CD4-positive, alpha-beta T cell (primary cell): Measurements from ENCODE around the gene ABCA5. TPM values are rescaled to one million over a fixed set of nuclear protein-coding genes. Genes with fewer than 3 reads are reported as not detected.
"Not testable (repeated sequence)": the region's sequence is repeated elsewhere in the genome, so short reads cannot be mapped to it uniquely, and the experiment has no call there.

ENCODE experiments used
- ATAC-seq: fragments of 200-7000 bp; cut with Tn5 transposase; one replicate; pipeline ENCODE4 v1.10.0; 2022; ENCODE audit warnings: mild to moderate bottlenecking; ENCODE audit not compliant: poor library complexity
- CTCF ChIA-PET: fragments of 350-600 bp; sonication (Branson Sonifier 250); formaldehyde crosslinking; loops from one replicate; lab custom pipeline; 2021; ENCODE audit warnings: antibody characterized with exemption, inconsistent platforms; lab: Charles Lee
- POLR2A ChIA-PET: fragments of 350-600 bp; sonication (Branson Sonifier 250); formaldehyde crosslinking; loops from one replicate; lab custom pipeline; 2021; ENCODE audit warnings: antibody characterized with exemption, inconsistent platforms; lab: Charles Lee
- DNase-seq, 14 experiments: peaks; one replicate each; pipeline ENCODE4 v3.0.0-alpha.2; 2013 to 2020; ENCODE audit warnings: mixed read lengths in 2 of 14
- H3K27ac ChIP-seq, 2 donors: one replicate each; pipeline versions ENCODE4 v1.5.1 to v1.7.0; 2013; ENCODE audit warnings: low read length in 2 of 2, low read depth in 1 of 2, mild to moderate bottlenecking in 1 of 2
- H3K27me3 ChIP-seq, 2 experiments: 1 replicate in 1 of 2; 2 replicates in 1 of 2; pipeline versions ENCODE4 v1.6.1 to v1.7.0; 2013; ENCODE audit warnings: low read length in 2 of 2, control low read depth in 1 of 2, mild to moderate bottlenecking in 1 of 2, moderate library complexity in 1 of 2; ENCODE audit not compliant: insufficient read depth in 2 of 2, control insufficient read depth in 1 of 2
- H3K36me3 ChIP-seq: one replicate; pipeline ENCODE4 v1.6.1; 2013; ENCODE audit warnings: low read length, control low read depth; ENCODE audit not compliant: insufficient read depth
- H3K4me1 ChIP-seq: one replicate; pipeline ENCODE4 v1.6.1; 2013; ENCODE audit warnings: low read length, control low read depth; ENCODE audit not compliant: insufficient read depth
- H3K4me3 ChIP-seq: one replicate; pipeline ENCODE4 v1.5.1; 2013; ENCODE audit warnings: mild to moderate bottlenecking, low read length, moderate library complexity
- H3K9me3 ChIP-seq, 2 experiments: 1 replicate in 1 of 2; 2 replicates in 1 of 2; pipeline versions ENCODE4 v1.6.1 to v1.7.0; 2013; ENCODE audit warnings: low read length in 2 of 2, mild to moderate bottlenecking in 2 of 2, control low read depth in 1 of 2, moderate library complexity in 1 of 2; ENCODE audit not compliant: control insufficient read depth in 1 of 2, insufficient read depth in 1 of 2
- H3K27ac Mint-ChIP-seq: one replicate; pipeline ENCODE4 v1.8.0; 2020; ENCODE audit warnings: mixed read lengths
- H3K27me3 Mint-ChIP-seq: one replicate; pipeline ENCODE4 v1.8.0; 2021; ENCODE audit warnings: mixed read lengths
- H3K36me3 Mint-ChIP-seq: one replicate; pipeline ENCODE4 v1.8.0; 2021; ENCODE audit warnings: low read depth, mixed read lengths
- H3K4me1 Mint-ChIP-seq: one replicate; pipeline ENCODE4 v1.8.0; 2021; ENCODE audit warnings: low read depth, mixed read lengths
- H3K4me3 Mint-ChIP-seq: one replicate; pipeline ENCODE4 v1.8.0; 2020; ENCODE audit warnings: mild to moderate bottlenecking, mixed read lengths
- H3K9me3 Mint-ChIP-seq: one replicate; pipeline ENCODE4 v1.8.0; 2020; ENCODE audit warnings: mixed read lengths
- CTCF ChIP-seq: fragments of 200-600 bp; IDR thresholded peaks from one replicate; pipeline ENCODE4 v1.8.0; 2022; ENCODE audit warnings: antibody characterized with exemption, mild to moderate bottlenecking
- intact Hi-C, 2 experiments: fragments of 100-400 bp; cut with DNase I in 1 of 2; cut with micrococcal nuclease in 1 of 2; formaldehyde crosslinking; loops; one replicate each; pipeline versions ENCODE4 v1.15.1 to v1.9.0; 2023 to 2025; cut with DNase I, micrococcal nuclease
- total RNA-seq, 174 experiments: library from RNA in 2 of 174; stranded (reverse) in 2 of 174; gene quantifications; one replicate each; pipeline ENCODE4 v1.2.3 and lab custom pipeline; 2021 to 2026

Gene ABCA5
- total RNA-seq, 2 experiments from 2014 or later = 33.4 to 34.9 TPM

GRCh38 chr17:69284646-69285045, 42.3 kb downstream of the ABCA5 start:
- Histone ChIP-seq H3K36me3 (peaks cover 26% of the 10 kb centered on the region), H3K9me3 (no peaks in the 10 kb centered on the region), H3K4me3 (no peak overlapping the region), H3K27ac (no peak overlapping the region), H3K27me3 (no peaks in the 10 kb centered on the region), H3K4me1 (no peaks in the 10 kb centered on the region)
- CTCF ChIA-PET = interaction anchor here (1.0 kb wide), 1 partner anchor 49 kb away, joined by 3 read pairs; no protein-coding TSS in a partner anchor
- peaks cover 87% of the 10 kb centered on the region for H3K36me3 Mint-ChIP-seq
- TF ChIP-seq CTCF = no peak
- no peaks in the 10 kb centered on the region for H3K9me3 Mint-ChIP-seq
- intact Hi-C loops = no loop called here
- POLR2A ChIA-PET = no interaction called here
- no peak for DNase-seq
- no peaks in the 10 kb centered on the region for H3K4me1 Mint-ChIP-seq
- ATAC-seq = no peak
- H3K27me3 Mint-ChIP-seq = no peaks in the 10 kb centered on the region
- H3K4me3 Mint-ChIP-seq = no peak overlapping the region
- no peak overlapping the region for H3K27ac Mint-ChIP-seq

- Mint-ChIP-seq H3K36me3 (peaks cover 76% of the 10 kb centered on the region), H3K27me3 (no peaks in the 10 kb centered on the region), H3K27ac (no peak overlapping the region), H3K4me1 (no peaks in the 10 kb centered on the region), H3K9me3 (no peaks in the 10 kb centered on the region), H3K4me3 (no peak overlapping the region)
- DNase-seq (no peak), ATAC-seq (no peak)
- no peaks in the 10 kb centered on the region for H3K27me3 ChIP-seq
- CTCF ChIA-PET = no interaction called here
- intact Hi-C loops = no loop called here
- no peak for TF ChIP-seq CTCF
- H3K27ac ChIP-seq = no peak overlapping the region
- no peaks in the 10 kb centered on the region for H3K9me3 ChIP-seq
- H3K4me3 ChIP-seq = no peak overlapping the region
- peaks cover 14% of the 10 kb centered on the region for H3K36me3 ChIP-seq
- no peaks in the 10 kb centered on the region for H3K4me1 ChIP-seq
- POLR2A ChIA-PET = no interaction called here
Measured at GRCh38 chr17:69282002-69282401, 44.9 kb downstream of the ABCA5 start.

GRCh38 chr17:69276279-69276678, 50.7 kb downstream of the ABCA5 start:
- ATAC-seq, H3K4me3 Mint-ChIP-seq, H3K36me3 ChIP-seq, POLR2A ChIA-PET, DNase-seq, H3K9me3 ChIP-seq, H3K27me3 ChIP-seq, intact Hi-C loops, H3K27me3 Mint-ChIP-seq, H3K27ac Mint-ChIP-seq, H3K4me1 ChIP-seq, H3K27ac ChIP-seq, H3K4me1 Mint-ChIP-seq, H3K4me3 ChIP-seq, CTCF ChIA-PET, H3K9me3 Mint-ChIP-seq: not testable (repeated sequence)
- peaks cover 52% of the 10 kb centered on the region for H3K36me3 Mint-ChIP-seq

- ChIA-PET POLR2A (no interaction called here), CTCF (no interaction called here)
- Mint-ChIP-seq H3K4me1 (no peaks in the 10 kb centered on the region), H3K27me3 (no peaks in the 10 kb centered on the region), H3K36me3 (peaks cover 51% of the 10 kb centered on the region), H3K4me3 (no peak overlapping the region), H3K9me3 (no peaks in the 10 kb centered on the region), H3K27ac (no peak overlapping the region)
- no peaks in the 10 kb centered on the region for H3K4me1 ChIP-seq
- DNase-seq = no peak
- no peaks in the 10 kb centered on the region for H3K27me3 ChIP-seq
- intact Hi-C loops = no loop called here
- no peak for TF ChIP-seq CTCF
- H3K4me3 ChIP-seq = no peak overlapping the region
- ATAC-seq = no peak
- H3K9me3 ChIP-seq = no peaks in the 10 kb centered on the region
- H3K36me3 ChIP-seq = peaks cover 2% of the 10 kb centered on the region
- H3K27ac ChIP-seq = no peak overlapping the region
Measured at GRCh38 chr17:69275751-69276150, 51.2 kb downstream of the ABCA5 start.
